Kidney capillary endothelial cell (primary cell): ENCODE measurements around the gene CRTAC1.
"Not testable (repeated sequence)": the region's sequence is repeated elsewhere in the genome, so short reads cannot be mapped to it uniquely, and the experiment has no call there.

Experiments
- DNase-seq: peaks from one replicate; pipeline ENCODE4 v3.0.0-alpha.2; 2018; ENCODE audit warnings: low spot score

The CRTAC1 gene

DNA sequence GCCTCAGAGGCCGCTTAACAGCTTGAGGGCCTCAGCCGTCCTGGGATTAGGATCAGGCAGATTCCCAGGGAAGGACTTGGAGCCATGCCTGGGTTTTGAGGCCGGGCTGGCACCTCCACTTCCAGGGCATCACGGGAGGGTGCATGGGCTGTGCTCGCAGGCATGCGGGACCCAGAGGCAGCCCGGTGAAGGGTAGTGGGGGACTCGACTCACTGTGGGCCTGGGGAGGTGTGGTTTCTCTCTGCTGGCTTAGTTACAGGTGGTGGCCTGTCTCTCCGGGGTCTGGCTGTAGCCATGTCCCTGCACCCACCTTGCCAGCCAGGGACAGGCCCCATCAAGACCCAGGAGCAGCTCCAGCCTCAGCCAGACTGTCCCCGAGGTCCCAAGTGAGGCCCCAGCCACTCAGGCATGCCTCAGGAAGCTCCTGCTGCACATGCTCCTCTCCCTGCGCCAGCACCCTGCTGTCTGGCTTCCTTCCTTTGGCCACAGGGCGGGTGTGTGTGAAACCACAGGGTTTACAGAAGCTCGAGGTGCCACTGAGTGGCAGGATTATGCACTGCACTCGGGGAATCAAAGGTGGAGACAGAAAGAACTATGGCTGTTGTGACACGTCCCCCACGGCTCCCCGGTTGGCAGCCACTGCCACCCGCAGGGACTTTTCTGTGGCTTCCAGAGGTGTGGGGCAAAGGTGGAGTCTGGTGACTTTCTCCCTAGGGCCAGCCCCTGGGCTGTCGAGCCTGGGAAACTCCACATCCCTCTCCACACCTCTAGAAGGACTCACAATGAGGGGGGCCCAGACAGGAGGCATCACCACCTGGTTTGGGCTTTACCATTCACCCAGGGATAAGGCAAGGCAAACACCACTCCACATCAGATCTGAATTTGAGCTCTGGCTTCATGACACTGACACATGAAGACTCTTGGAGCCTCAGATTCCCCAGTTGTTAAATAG lies 161.1 kb downstream of the CRTAC1 start:
- peak; percentile 88 for DNase-seq

- no peak for DNase-seq
Measured at GRCh38 chr10:97868134-97868685, 162.2 kb downstream of the CRTAC1 start.

DNA sequence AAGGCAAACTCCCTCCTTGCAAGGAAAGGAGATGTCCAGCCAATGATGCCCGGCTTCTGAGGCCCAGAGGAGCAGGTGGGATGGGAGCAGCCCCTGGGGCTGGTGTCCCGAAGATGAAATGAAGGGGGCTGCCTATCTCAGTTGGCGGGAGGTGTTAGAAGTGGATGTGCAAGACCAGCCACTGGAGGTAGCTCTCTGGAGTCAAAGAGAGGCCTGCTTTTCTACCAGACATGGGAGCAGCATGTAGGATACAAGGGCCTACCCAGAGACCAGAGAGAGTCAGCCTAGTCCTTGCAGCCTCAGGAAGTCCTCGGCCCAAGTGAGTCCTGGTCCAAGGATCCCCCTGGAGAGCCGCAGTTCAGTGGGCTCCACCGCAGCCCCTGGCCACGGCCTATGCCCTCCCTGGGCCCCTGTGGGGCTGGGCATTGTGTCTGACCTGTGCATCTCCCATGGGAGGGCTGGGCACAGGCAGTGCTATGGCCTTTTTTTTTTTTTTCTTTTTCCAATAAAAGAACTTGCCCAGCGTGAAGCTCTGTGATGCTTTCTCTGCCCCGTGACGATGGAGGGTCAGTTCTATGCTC lies 163.1 kb downstream of the CRTAC1 start:
- no peak for DNase-seq

DNA sequence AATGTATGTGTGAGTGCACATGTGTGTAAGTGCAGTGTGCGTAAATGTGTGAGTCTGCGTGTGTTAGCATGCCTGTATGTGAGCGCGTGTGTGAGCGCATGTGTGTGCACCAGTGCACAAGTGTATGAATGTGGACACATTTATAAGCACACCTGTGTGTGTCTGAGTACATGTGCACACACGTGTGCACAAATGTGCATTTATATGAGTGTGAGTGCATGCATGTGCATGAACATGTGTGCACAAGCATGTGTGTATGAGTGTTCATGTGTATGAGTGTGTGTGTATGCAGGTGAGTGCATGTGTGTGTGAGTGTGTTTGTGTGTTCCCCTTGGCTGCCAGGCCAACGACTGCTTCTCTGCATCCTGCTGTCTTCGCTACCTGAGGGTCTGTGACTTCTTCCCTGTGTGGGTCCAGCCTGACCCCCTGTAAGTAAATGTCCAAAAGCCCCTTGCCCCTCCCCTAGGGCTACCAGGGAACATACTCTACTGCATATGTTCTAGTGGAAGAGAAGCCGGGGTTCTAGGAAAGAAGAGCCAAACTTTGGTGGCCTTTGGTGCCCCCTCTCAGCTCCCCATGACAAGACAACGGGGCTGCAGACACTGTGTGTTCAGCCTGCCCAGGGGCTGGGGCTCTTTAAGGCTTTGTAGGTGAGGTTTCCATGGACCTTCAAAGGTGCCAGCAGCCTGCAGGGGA lies 163.7 kb downstream of the CRTAC1 start:
- DNase-seq = no peak

DNA sequence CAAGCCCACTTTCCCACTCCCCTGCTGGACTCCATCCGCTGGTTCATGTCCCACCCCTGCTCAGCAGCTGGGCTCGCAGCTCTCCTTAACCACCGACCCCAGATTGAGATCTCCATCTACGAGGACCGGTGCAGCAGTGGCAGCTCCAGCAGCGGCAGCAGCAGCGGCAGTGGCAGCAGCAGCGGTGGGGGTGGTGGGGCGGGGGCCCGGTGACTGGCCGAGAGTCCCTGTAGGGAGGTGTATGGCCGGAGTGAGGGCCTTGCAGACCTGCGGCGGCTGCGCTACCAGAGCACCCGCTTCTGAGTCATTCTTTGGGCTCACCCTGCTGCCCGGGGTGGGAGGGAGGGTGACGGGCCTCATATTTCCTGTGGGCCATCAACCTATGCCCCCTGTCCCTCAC lies 164.9 kb downstream of the CRTAC1 start:
- DNase-seq = no peak

DNA sequence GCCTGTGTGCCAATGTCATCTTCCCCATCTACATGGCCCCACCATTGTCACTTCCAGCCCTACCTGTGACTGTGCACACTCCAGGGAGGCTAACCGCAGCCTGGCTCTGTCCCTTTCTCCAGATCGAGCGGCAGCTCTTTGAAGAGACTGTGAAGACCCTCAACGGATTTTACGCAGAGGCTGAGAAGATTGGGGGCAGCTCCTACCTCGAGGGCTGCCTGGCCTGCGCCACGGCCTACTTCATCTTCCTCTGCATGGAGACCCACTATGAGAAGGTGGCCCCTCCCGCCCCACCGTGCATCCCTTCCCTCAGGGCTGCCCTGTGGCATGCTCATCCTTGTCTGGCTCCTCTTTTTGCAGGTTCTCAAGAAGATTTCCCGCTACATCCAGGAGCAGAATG lies 166.6 kb downstream of the CRTAC1 start:
- no peak for DNase-seq

DNA sequence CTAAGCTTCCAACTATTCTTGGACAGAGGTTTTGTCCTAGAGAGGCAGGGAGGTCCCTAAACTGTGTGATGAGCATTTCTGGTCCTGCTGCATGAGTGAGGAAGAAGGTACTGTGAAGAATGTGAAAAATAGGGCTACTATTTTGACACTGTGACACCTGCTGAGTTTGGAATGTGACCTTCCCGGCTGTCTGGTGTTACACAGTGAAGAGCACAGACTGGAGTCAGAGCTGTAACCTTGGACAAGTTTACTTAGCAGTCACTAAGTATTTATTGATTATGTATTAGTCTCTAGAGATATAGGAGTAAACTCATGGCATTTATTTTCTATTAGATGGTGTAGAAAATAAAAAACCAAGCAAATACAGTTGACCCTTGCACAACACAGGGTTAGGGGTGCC lies 168.5 kb downstream of the CRTAC1 start:
- no peak for DNase-seq

DNA sequence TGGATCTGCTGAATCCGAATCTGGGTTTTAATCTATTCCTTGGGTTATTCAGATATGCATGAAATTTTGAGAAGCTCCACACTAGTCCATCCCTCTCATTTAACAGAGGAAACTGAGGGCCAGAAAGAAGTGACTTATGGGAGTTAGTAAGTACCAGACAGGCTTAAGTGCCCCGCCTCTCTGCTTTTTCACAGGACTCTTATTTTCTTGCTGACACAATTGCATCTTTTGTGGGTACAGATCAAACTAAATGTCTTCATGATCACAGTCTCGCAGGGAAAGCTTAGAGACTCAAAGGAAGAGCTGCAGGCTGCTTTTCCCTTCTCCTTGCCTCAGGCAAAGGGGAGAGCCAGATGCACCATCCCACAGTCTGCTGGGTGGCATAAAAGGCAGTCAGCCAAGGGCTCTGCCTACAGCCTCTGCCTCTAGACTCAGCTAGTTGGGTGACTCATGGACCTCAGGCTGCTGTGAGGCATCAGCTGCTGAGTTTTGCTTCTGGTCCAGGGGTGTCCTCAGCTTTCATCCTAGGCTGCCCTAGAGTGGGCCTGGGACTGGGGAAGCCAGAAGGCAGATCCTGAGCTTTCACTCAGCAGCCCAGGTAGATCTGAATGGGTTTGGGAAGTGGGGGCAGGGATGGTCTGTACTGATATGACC lies 169.2 kb downstream of the CRTAC1 start:
- no peak for DNase-seq

DNA sequence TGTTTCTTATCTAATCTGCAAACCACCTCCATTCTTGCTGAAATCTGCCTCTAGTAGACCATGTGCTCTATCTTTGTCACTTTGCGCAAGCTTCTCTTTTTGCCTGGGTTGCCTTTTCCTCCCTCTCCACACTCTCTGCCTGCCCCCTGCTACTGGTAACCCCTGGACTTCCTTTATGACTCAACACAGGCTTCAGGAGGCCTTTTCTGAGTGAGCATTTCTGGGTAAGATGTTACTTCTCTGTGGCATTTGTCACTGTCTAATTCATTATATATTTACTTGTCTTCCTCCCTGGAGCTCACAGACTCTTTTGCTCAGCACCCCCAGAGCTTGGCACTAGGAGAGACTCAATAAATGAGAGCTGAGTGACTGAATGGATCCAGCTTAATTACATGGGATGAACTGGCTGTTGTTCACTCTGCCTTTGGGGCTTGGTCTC lies 172.4 kb downstream of the CRTAC1 start:
- DNase-seq = no peak

GRCh38 chr10:97854743-97855142 lies 175.7 kb downstream of the CRTAC1 start:
- DNase-seq = no peak

DNA sequence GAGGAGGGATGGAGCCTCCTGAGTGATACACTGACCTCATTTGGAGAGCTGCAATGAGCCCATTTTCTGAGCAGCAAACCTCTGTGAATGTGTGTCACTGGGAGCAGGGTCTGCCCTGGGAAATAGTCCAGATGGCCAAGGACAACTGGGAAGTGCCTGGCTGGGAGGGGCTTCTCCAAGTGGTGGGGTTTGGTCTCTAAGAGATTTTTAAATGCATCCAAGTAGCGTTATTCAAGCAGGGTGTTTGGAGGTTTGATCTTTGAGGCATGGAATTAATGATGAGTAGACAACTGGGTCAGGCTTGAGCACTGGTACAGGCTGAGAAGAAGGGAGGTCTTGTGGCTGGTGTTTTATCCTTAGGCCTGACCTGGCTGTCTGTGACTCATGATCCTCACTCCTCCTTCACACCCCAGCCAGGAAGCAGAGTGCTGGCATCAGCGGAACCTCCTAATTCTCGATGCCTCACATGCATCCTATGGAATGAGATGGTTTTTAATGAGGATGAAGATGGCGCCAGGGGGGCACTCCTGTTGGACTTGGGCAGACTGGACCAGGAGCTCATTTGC lies 177.5 kb downstream of the CRTAC1 start:
- no peak for DNase-seq

- DNase-seq = no peak
Measured at GRCh38 chr10:97852277-97852676, 178.1 kb downstream of the CRTAC1 start.

GRCh38 chr10:97851341-97852001 lies 178.9 kb downstream of the CRTAC1 start:
- DNase-seq = no peak

DNA sequence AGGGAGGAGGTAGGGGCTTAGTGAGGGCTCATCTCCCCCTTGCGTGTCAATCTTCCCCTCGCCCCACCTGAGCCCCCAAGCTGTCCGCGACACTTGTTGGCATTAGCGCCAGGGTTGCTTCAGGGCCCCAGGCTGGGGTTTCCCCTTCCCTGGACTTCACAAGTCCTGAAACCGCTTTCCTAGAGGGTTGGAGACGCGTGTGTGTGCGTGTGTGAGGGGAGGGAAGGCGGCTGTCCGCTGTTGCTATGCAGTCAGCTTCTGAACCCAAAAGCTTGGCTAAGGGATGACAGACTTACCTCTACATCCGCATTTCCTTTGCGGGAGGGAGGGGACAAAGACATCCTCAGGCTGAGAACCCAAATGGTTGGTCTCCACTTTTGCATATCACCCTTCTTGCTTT lies 180.0 kb downstream of the CRTAC1 start:
- DNase-seq = no peak

GRCh38 chr10:97849687-97850402 lies 180.6 kb downstream of the CRTAC1 start, which contains the start of gene GOLGA7B:
Gene GOLGA7B, plus strand, starts transcription at chr10:97849843. Its CDS starts 461 bp downstream, at chr10:97850304.
- no peak for DNase-seq

GRCh38 chr10:97849103-97849686 lies 181.2 kb downstream of the CRTAC1 start:
- DNase-seq = no peak

DNA sequence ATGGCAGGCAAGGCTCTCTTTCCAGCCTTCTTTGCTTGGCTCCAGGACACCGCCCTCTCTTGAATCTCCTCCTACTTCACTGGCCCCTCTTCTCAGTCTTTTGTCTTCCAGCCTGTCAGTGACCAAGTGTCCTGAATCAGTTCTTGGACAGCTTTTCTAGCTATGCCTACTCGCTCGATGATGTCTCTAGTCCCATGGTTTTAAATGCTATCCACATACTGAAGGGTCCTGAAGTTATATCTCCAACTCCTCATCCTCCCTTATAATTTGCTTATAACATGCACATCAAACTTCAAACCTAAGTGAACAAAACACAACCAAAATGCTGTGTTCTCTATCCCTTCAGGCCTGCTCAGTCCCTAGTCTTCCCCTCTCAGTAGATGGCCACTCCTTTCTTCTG lies 185.7 kb downstream of the CRTAC1 start:
- DNase-seq = no peak

DNA sequence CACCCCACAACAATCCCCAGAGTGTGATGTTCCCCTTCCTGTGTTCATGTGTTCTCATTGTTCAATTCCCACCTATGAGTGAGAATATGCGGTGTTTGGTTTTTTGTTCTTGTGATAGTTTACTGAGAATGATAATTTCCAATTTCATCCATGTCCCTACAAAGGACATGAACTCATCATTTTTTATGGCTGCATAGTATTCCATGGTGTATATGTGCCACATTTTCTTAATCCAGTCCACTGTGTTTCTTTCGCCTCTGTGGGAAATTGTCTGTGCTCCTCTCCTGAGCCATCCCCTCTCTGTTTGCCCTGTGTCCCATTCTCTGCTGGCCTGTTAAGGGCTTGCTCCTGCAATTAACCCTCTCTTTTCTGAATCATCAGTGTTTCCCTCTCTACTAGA lies 186.4 kb downstream of the CRTAC1 start:
- DNase-seq = not testable (repeated sequence)

DNA sequence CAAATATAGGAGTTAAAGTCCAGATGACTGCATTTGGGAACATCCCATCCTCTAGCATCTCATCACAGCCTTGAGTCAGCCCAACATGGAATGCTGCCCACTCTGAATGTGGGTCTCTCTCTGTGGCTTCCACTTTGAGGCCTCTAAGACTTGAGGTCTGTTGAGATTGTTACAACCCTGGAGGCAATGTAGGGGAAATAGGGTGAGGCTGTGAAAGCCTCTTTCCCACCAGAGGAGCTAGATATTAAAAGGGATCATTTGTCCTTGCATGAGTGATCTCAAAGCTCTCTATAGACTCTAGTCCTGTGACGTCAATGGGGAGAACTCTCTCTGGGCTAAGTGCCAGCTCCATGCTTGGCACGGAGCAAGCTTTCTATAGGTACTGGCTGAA lies 187.1 kb downstream of the CRTAC1 start:
- DNase-seq = no peak
